Smooth muscle cell (in vitro differentiated cells): ENCODE data around the gene TTLL8. TPM values are rescaled to one million over a fixed set of nuclear protein-coding genes. Genes with fewer than 3 reads are reported as not detected.
A peak's percentile ranks its signal among the peaks of the same experiment; 100 is the strongest.

Experiments
- DNase-seq: peaks from one replicate; lab custom pipeline; 2025; ENCODE audit not compliant: unreplicated experiment; lab: John Stamatoyannopoulos, UW
- H2AFZ ChIP-seq: fragments of 200-600 bp; sonication (generic); 2 replicates; pipeline ENCODE4 v1.6.0; 2016; ENCODE audit warnings: antibody characterized with exemption, low read depth, mild to moderate bottlenecking
- H3F3A ChIP-seq: fragments of 200-600 bp; sonication (generic); 2 replicates; pipeline ENCODE4 v1.6.0; 2017; ENCODE audit warnings: antibody characterized with exemption, low read depth
- H3K27ac ChIP-seq: fragments of 200-600 bp; sonication (generic); 2 replicates; pipeline ENCODE4 v1.5.1; 2016; ENCODE audit warnings: low read depth, mild to moderate bottlenecking
- H3K27me3 ChIP-seq: fragments of 200-600 bp; sonication (generic); 2 replicates; pipeline ENCODE4 v1.6.1; 2016; ENCODE audit warnings: low read depth, mild to moderate bottlenecking
- H3K36me3 ChIP-seq: fragments of 200-600 bp; sonication (generic); 2 replicates; pipeline ENCODE4 v1.5.1; 2016; ENCODE audit warnings: low read depth
- H3K4me1 ChIP-seq: fragments of 200-600 bp; sonication (generic); 2 replicates; pipeline ENCODE4 v1.5.1; 2016; ENCODE audit warnings: low read depth
- H3K4me2 ChIP-seq: fragments of 200-600 bp; sonication (generic); 2 replicates; pipeline ENCODE4 v1.6.0; 2016; ENCODE audit warnings: mild to moderate bottlenecking
- H3K4me3 ChIP-seq: fragments of 200-600 bp; sonication (generic); 2 replicates; pipeline ENCODE4 v1.5.1; 2016; ENCODE audit warnings: mild to moderate bottlenecking
- H3K79me2 ChIP-seq: fragments of 200-600 bp; sonication (generic); 2 replicates; pipeline ENCODE4 v1.6.0; 2016; ENCODE audit warnings: low read depth, mild to moderate bottlenecking
- H3K9ac ChIP-seq: fragments of 200-600 bp; sonication (generic); 2 replicates; pipeline ENCODE4 v1.6.0; 2016; ENCODE audit warnings: low read depth
- H3K9me3 ChIP-seq: fragments of 200-600 bp; sonication (generic); replicated peaks from 2 replicates; pipeline ENCODE4 v1.5.1; 2016; ENCODE audit warnings: low read depth
- H4K20me1 ChIP-seq: fragments of 200-600 bp; sonication (generic); 2 replicates; pipeline ENCODE4 v1.6.0; 2016; ENCODE audit warnings: low read depth
- WGBS: methylation state at CpG from one replicate; pipeline ENCODE4 v1.1.7; 2016; ENCODE audit warnings: low lambda C conversion rate; 5-methylcytosine and 5-hydroxymethylcytosine counted together
- polyA plus RNA-seq: library from polyadenylated mRNA; unstranded; fragments of >200 nt; fragmentation: Nextera tagmentation; extraction: Ambion mirVana; gene quantifications from 2 replicates; pipeline ENCODE4 v1.2.1, GENCODE V29; 2016
- total RNA-seq: library from RNA; depleted of rRNA; stranded (reverse); fragments of >200 nt; gene quantifications from 2 replicates; pipeline ENCODE4 v1.2.3, GENCODE V29; 2014
- TF ChIP-seq, protein P1 (sequence below): fragments of 200-600 bp; sonication (generic); IDR thresholded peaks from 2 replicates; pipeline ENCODE4 v1.5.1; 2017; ENCODE audit warnings: borderline replicate concordance, mild to moderate bottlenecking, antibody characterized with exemption; ENCODE audit not compliant: insufficient read depth, poor library complexity, severe bottlenecking

The TTLL8 gene
- total RNA-seq (not detected in 2 replicates), polyA plus RNA-seq (0.10 TPM in 1 of 2 replicates, not detected in the other)

DNA sequence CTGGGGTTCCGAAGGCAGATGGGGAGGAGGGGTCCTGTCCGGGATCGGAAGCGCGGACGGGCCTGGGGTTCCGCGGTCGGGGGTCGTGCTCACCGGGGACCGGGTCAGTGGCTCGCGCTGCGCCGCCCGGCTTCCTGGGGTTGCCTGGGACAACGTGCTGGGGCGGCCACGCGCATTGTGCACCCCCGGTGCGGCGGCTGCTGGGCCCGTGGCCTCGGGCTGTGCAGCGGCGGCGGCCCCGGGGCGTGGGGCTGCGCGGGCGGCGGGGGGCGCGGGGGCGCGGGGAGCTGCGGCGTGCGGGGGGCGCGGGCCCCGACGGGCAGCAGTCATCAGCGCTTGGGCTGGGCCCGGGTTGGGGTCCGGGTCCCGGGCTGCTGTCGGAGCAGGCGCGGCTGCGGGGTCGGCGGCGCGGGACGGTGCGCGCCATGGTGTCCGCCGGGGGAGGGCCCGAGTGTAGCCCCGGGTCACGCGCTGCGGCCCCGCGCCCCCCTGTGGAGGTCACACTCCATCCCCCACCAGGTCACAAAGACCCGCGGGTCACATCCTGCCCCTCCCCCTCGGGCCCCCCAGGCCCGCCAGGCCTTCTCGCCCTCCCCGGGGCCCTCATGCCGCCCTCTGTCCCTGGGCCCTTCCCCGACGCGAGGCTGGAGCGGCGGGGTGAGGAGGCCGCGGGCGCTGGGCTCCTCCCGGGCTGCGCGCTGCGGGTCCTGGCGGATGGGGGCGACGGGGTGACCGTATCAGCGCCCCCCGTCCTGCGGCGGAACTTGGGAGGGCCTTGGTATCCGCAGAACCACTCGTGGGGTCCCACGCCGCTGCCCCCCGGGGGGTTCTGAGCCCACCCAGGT is at the start of gene TTLL8:
Gene TTLL8 (minus strand): TSS at position 238 of the 845 bp plus-strand sequence.
- no peaks in the 10 kb centered on the region for H3K79me2 ChIP-seq
- TF ChIP-seq, protein P1, sequence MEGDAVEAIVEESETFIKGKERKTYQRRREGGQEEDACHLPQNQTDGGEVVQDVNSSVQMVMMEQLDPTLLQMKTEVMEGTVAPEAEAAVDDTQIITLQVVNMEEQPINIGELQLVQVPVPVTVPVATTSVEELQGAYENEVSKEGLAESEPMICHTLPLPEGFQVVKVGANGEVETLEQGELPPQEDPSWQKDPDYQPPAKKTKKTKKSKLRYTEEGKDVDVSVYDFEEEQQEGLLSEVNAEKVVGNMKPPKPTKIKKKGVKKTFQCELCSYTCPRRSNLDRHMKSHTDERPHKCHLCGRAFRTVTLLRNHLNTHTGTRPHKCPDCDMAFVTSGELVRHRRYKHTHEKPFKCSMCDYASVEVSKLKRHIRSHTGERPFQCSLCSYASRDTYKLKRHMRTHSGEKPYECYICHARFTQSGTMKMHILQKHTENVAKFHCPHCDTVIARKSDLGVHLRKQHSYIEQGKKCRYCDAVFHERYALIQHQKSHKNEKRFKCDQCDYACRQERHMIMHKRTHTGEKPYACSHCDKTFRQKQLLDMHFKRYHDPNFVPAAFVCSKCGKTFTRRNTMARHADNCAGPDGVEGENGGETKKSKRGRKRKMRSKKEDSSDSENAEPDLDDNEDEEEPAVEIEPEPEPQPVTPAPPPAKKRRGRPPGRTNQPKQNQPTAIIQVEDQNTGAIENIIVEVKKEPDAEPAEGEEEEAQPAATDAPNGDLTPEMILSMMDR, result no peak
- H3F3A ChIP-seq, result no peaks in the 10 kb centered on the region
- WGBS, result 7% methylated on average over 15 of the region's 102 CpGs
- no peaks in the 10 kb centered on the region for H3K36me3 ChIP-seq
- peak within 1 kb of the TSS; percentile 75 for H3K4me2 ChIP-seq
- no peak within 1 kb of the TSS for H3K27ac ChIP-seq
- peak within 1 kb of the TSS; percentile 45 for H3K4me3 ChIP-seq
- DNase-seq, result no peak
- peak within 1 kb of the TSS; percentile 29 for H2AFZ ChIP-seq
- H4K20me1 ChIP-seq, result no peaks in the 10 kb centered on the region
- peaks cover 6% of the 10 kb centered on the region for H3K4me1 ChIP-seq
- H3K27me3 ChIP-seq, result peaks cover 5% of the 10 kb centered on the region
- peak within 1 kb of the TSS; percentile 34 for H3K9ac ChIP-seq
- no peaks in the 10 kb centered on the region for H3K9me3 ChIP-seq

DNA sequence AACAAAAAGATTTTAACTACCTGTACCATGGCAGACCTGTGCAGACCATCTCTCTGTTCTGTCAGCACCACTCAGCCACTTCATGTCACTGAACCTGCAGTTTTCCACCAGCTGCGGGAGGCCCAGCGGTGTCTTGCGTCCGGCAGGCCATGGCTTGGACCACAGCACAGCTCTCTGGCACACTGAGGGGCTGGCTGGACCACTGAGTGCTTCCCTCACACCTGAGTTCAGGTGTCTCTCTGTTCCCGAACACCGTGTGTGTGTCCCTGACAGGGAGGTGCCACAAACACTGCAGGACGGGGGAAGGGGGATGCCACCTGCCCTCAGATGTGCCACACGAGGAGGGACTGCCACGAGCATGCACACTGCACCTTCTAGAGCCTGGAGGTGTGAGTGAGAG is 49.4 kb upstream of the TTLL8 start:
- no peaks in the 10 kb centered on the region for H4K20me1 ChIP-seq
- TF ChIP-seq, protein P1, result no peak

DNA sequence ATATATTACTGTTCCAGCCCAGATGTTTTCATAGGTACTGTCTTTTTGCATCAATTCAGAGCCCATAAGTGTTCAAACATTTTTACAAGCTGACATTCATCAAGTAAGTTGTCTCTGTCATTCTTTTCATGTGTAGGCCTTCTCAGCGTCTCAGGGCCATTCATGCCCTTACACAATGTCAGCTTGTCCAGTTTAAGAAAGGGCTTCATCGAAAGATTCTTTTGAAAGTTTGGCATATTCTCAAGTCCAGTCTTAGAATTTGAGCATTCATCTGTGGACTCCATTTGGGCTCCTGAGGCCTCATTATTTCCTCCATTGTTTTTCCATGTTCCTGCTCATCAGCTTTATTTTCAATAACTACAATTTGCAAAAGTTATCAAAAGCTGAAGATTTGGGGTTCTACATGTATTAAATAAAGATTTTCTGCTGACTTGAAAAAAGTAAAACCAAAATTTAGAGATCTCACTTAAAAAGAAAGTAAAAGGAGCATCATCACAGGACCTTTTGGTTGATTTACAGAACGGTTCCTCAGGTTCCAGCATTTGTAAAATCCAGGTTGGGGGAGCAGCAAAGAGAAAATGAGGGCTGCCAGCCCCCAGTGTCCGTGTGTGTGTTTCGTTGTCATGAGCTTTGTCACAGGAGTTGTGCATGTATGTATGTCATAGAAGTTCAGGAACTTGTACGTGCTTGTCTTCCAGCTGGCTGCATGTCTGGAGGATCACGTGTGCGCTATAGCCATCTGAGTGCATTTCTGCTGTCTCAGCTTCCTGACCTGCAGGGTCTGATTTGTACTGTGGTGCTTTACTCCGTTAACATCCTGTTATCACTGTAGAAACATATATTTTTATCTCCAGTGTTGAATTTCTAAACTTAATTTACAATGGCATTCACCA is 47.4 kb upstream of the TTLL8 start:
- 56% methylated on average over 9 of the region's 9 CpGs for WGBS
- H3K27ac ChIP-seq, result peak overlapping the region; percentile 70
- H3K9ac ChIP-seq, result peak overlapping the region; percentile 20
- peak overlapping the region; percentile 47 for H2AFZ ChIP-seq
- no peaks in the 10 kb centered on the region for H3K4me1 ChIP-seq
- no peaks in the 10 kb centered on the region for H3F3A ChIP-seq
- TF ChIP-seq, protein P1, result no peak
- H3K27me3 ChIP-seq, result no peaks in the 10 kb centered on the region
- no peaks in the 10 kb centered on the region for H3K36me3 ChIP-seq
- DNase-seq, result no peak
- no peak overlapping the region for H3K4me3 ChIP-seq
- peak overlapping the region; percentile 60 for H3K4me2 ChIP-seq
- H4K20me1 ChIP-seq, result no peaks in the 10 kb centered on the region
- H3K79me2 ChIP-seq, result no peaks in the 10 kb centered on the region
- no peaks in the 10 kb centered on the region for H3K9me3 ChIP-seq

More for the DNA sequence above, 49.4 kb upstream of the TTLL8 start:
- WGBS, result 96% methylated on average over 9 of the region's 9 CpGs
- no peak overlapping the region for H3K27ac ChIP-seq
- H3F3A ChIP-seq, result no peaks in the 10 kb centered on the region
- H3K4me3 ChIP-seq, result no peak overlapping the region
- no peaks in the 10 kb centered on the region for H3K27me3 ChIP-seq
- no peak overlapping the region for H2AFZ ChIP-seq
- H3K4me2 ChIP-seq, result no peak overlapping the region
- DNase-seq, result no peak
- H3K9ac ChIP-seq, result no peak overlapping the region
- no peaks in the 10 kb centered on the region for H3K36me3 ChIP-seq
- peaks cover 8% of the 10 kb centered on the region for H3K4me1 ChIP-seq
- H3K79me2 ChIP-seq, result no peaks in the 10 kb centered on the region
- no peaks in the 10 kb centered on the region for H3K9me3 ChIP-seq
